GM21447 (cell line): ENCODE results near the gene FLT1.

Source experiments
- ATAC-seq: cut with Tn5 transposase; IDR thresholded peaks from one replicate; pipeline ENCODE4 v1.9.1; 2021; ENCODE audit not compliant: unreplicated experiment

The FLT1 gene

GRCh38 chr13:28429685-28430290 lies 65.1 kb downstream of the FLT1 start:
- ATAC-seq: peak; percentile 85

DNA sequence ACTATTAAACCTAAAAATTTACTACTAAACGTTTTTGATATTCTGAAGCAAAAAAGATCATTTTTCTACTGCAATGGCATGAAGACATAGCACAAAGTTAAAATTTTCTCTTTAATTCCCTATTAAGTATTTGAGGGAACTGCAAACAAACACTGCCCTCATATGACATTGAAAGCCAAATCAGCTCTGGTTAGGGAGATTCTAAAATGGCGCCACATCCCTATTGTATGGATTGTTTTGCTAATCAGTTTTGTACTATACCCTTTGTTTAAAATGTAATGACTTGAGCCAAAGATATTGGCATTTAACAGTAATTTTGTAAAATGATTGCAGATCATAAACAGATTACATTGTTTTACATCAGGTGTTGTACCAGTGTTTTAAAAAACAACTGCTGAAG lies 65.8 kb downstream of the FLT1 start:
- ATAC-seq: no peak

- ATAC-seq: no peak
Measured at GRCh38 chr13:28426381-28426780, 68.5 kb downstream of the FLT1 start.

- no peak for ATAC-seq
Measured at GRCh38 chr13:28425793-28426192, 69.1 kb downstream of the FLT1 start.

DNA sequence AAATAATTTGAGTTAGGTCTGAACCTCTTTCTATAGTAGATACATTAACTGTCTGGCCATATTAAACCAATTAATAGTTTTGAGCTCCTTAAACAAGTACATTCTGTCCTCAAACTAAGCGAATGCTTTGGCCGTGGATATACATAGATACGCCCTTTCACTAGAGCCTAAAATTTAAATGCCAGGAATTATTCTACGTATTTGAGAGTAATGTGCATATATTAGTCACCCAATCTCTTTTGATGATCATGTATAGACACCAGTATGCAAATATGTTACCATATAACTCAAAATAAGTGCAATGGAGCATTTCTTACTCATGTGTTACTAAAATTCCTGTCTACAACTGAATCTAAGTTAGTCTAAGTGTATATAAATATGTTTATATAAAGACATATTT lies 70.4 kb downstream of the FLT1 start:
- no peak for ATAC-seq

DNA sequence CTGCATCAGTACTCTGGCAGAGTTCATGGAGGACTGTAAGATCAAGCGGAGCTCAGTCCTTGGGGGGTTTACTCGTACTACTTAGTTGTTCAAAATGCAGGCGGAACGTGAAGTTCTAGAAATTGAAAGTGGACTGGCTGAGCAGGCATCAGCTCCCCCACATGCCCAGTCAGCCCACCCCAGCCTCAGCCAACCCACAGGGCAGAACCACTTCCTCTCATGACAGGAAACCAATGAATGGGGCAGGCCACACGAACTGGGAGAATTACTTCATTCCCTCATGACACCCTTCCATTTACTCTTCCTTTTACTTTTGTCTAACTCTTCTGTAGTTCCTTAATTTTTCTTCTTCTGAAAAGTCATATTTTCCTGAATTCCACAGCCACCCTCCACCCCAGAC lies 71.9 kb downstream of the FLT1 start:
- peak; percentile 94 for ATAC-seq

GRCh38 chr13:28421676-28422410 lies 73.1 kb downstream of the FLT1 start:
- ATAC-seq: no peak

DNA sequence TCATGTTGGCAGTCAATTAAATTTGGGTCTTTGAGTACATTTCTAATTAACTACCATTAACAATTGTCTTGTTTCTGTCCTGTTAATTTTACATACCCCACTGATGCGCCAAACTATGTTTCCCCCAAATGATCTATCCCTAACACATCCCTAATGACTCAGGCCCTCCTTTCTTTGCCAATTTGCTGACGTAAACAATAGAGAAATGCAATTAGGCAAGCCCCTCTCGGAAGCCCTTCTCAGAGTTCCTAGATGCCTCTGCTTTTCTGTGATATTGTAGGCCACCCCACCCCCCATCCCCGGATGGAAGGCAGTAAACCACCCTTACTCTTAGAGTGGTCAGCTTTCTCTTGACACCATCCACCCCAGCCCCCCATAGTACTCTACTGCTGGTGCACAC lies 74.2 kb downstream of the FLT1 start:
- no peak for ATAC-seq

- no peak for ATAC-seq
Measured at GRCh38 chr13:28415994-28416421, 78.9 kb downstream of the FLT1 start.

- no peak for ATAC-seq
Measured at GRCh38 chr13:28413999-28414398, 80.9 kb downstream of the FLT1 start.

GRCh38 chr13:28412981-28413380 lies 81.9 kb downstream of the FLT1 start:
- ATAC-seq: no peak

GRCh38 chr13:28411831-28412353 lies 83.0 kb downstream of the FLT1 start:
- ATAC-seq: no peak

GRCh38 chr13:28410096-28410495 lies 84.8 kb downstream of the FLT1 start:
- no peak for ATAC-seq

GRCh38 chr13:28409648-28410047 lies 85.3 kb downstream of the FLT1 start:
- ATAC-seq: no peak

DNA sequence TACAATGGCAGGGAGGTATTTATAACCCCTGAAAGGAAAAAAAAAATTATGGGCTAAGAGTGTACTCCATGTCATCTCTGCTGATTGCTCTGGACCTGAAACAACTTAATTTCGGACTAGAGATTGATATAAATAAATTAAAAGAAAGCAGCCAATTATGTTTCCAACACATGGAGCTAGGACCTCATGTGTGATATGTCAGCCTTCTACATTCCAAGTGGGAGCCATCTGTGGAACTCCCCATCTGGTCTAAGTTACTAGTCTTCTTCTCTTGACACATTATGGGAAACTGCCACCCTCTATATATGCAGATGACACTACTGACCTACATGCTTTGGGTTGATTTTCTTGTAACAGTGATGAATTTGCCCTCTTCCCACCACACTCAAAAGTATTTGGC lies 86.1 kb downstream of the FLT1 start:
- ATAC-seq: no peak

- ATAC-seq: no peak
Measured at GRCh38 chr13:28408235-28408848, 86.6 kb downstream of the FLT1 start.

DNA sequence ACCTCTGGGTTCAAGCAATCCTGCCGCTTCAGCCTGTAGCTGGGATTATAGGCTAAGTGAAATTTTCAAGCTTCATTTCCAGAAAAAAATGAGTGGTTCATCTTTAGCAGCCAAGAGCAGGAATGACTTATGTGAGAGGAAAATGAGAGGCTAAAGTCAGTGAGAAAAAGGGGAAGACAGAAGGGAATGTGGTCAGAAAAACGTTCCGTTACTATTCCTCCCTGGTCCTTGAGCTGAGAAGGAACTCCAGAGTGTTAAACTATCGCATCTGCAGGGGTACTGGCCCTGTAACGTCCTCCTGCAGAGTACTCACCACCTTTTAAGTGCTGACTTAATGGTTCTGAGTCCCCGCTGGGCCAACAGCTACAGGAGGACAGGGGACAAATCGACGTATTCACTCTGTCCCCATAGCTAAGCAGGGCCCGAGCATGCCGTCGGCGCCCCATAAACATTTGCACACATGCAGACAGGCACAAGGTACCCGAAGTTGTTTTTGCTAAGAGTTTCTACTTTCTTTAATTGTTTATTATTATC lies 88.1 kb downstream of the FLT1 start:
- ATAC-seq: no peak

DNA sequence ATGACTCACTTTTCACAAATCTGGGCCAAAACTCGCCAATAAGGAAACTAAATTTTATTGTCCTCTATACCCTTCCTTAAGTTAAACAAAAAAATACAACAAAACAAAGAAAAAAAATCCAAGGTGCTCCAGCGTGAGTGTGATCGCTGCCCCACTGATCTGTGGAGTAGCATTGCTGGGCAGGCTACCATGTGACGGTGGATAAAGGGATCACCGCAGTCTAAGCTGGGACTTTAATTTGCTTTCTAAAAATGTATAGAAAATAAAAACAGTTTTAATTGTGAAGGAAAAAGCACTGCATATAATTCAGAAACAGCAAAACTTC lies 92.9 kb downstream of the FLT1 start:
- ATAC-seq: no peak

DNA sequence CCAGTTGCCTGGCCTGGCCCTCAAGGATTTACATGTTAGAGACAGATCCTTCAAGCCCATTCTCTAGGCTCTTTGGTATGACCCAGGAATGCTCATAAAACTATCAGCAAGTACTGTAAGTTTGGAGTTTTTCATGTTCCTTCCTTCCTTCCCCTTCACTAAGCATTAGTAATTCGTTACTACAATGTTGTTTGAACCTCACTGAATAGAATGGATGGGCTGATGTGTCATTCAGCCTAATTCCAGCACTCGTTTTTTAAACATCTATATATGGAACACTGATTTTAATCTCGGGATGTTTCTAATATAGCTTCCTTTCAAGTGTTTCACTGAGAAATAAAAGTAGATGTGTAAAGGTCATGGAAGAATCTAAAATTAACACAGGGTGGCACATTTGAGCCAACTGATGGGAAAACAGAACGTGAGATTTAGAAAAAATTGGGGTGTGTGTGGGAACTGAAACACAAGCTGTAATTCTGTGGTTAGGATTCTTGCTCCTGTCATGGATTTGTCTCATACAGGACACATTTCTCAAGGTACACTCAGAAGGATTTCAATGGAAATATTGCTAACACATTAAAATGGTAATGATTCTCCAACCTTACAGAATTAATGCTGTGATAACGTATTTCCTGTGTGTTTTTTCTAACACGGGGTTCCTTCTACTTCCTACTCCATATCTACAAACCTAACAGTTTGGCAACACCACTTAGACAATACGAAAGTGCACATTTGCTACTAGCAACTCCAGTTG lies 93.4 kb downstream of the FLT1 start:
- peak; percentile 68 for ATAC-seq

GRCh38 chr13:28396053-28396452 lies 98.9 kb downstream of the FLT1 start:
- no peak for ATAC-seq

- no peak for ATAC-seq
Measured at GRCh38 chr13:28394422-28394821, 100.5 kb downstream of the FLT1 start.
